ENCODE measurements around the gene OR6X1. TPM values are rescaled to one million over a fixed set of nuclear protein-coding genes. Genes with fewer than 3 reads are reported as not detected.

The OR6X1 gene
- total and polyA plus RNA-seq, 2 experiments from 2014 or later: not detected

GRCh38 chr11:123799438-123799837, 45.1 kb upstream of the OR6X1 start:
- no peaks in the 10 kb centered on the region for H4K20me1 ChIP-seq (replicated peaks; ENCODE audit: insufficient read depth)
- H3K27me3 Mint-ChIP-seq (ENCODE audit: insufficient read depth, low read depth, poor library complexity): no peaks in the 10 kb centered on the region
- no peak overlapping the region for H3K27ac ChIP-seq (ENCODE audit: low read depth)
- peaks cover 12% of the 10 kb centered on the region; the same call in 2 of the 3 replicates for H3K36me3 Mint-ChIP-seq (ENCODE audit: low read depth)
- peaks cover 6% of the 10 kb centered on the region; the same call in 2 of the 3 replicates for H3K4me1 Mint-ChIP-seq
- TF ChIP-seq CTCF (conservative IDR thresholded peaks at IDR 0.05; ENCODE audit: low read depth in 2 of 2) (no peak), POLR2AphosphoS5 (IDR thresholded peaks at IDR 0.05; ENCODE audit: low read depth) (no peak), REST (IDR thresholded peaks at IDR 0.05; ENCODE audit: unreplicated experiment) (no peak), NANOG (IDR thresholded peaks at IDR 0.05; ENCODE audit: borderline replicate concordance) (no peak), ZNF331 (CRISPR knock-in tag; IDR thresholded peaks at IDR 0.05; ENCODE audit: low read depth) (no peak), EZH2phosphoT487 (IDR thresholded peaks at IDR 0.05; ENCODE audit: unreplicated experiment) (no peak), EZH2 (IDR thresholded peaks at IDR 0.05; ENCODE audit: low read depth, unreplicated experiment) (no peak), ZNF462 (CRISPR knock-in tag; IDR thresholded peaks at IDR 0.05) (no peak), ETS1 (IDR thresholded peaks at IDR 0.05) (no peak), CREB1 (CRISPR knock-in tag; IDR thresholded peaks at IDR 0.05; ENCODE audit: low read depth) (no peak), JUNB (IDR thresholded peaks at IDR 0.05; ENCODE audit: unreplicated experiment) (no peak), STAT1 (IDR thresholded peaks at IDR 0.05; ENCODE audit: unreplicated experiment) (no peak), ZNF114 (CRISPR knock-in tag; IDR thresholded peaks at IDR 0.05) (no peak)
- no peak overlapping the region for H3K4me2 ChIP-seq
- no peak overlapping the region for H3K27ac Mint-ChIP-seq
- no peak overlapping the region for H3K4me3 Mint-ChIP-seq
- no peak overlapping the region for H2AFZ ChIP-seq
- no peaks in the 10 kb centered on the region for H3K36me3 ChIP-seq (ENCODE audit: insufficient read depth)
- no peaks in the 10 kb centered on the region for H3K27me3 ChIP-seq (ENCODE audit: insufficient read depth)
- H3F3A ChIP-seq (replicated peaks; ENCODE audit: low read depth): no peaks in the 10 kb centered on the region
- peaks cover 7% of the 10 kb centered on the region for H3K4me1 ChIP-seq (ENCODE audit: insufficient read depth)
- H3K79me2 ChIP-seq (replicated peaks; ENCODE audit: insufficient read depth): no peaks in the 10 kb centered on the region
- no peak overlapping the region for H3K4me3 ChIP-seq
- ATAC-seq (no peak), DNase-seq (ENCODE audit: low spot score) (no peak)
- peaks cover 10% of the 10 kb centered on the region for H3K9me3 Mint-ChIP-seq
- H3K9me2 ChIP-seq (ENCODE audit: insufficient read depth): no peaks in the 10 kb centered on the region

Measured in GM23338 (cell line).